ENCODE data around the gene PTPA.

PTPA gene

GRCh38 chr9:129093602-129094386 lies 17.4 kb upstream of the PTPA start:
- Histone ChIP-seq H3K4me1 (ENCODE audit: control insufficient read depth in 1 of 2, insufficient read depth in 2 of 2, low read length in 2 of 2) (no peaks in the 10 kb centered on the region), H3K9me3 (ENCODE audit: control insufficient read depth in 1 of 2, low read length in 2 of 2) (no peaks in the 10 kb centered on the region), H3K36me3 (ENCODE audit: control insufficient read depth in 1 of 2, insufficient read depth in 2 of 2, low read length in 2 of 2) (peaks cover 12 to 54% of the 10 kb centered on the region in 2 donors), H3K27me3 (ENCODE audit: low read depth, low read length) (no peaks in the 10 kb centered on the region), H3K27ac (ENCODE audit: low read length) (no peak overlapping the region), H3K4me3 (ENCODE audit: low read depth in 1 of 2, low read length in 2 of 2) (no peak overlapping the region)

- H3K36me3 ChIP-seq (ENCODE audit: control insufficient read depth in 1 of 2, insufficient read depth in 2 of 2, low read length in 2 of 2): peaks cover 9 to 46% of the 10 kb centered on the region in 2 donors
These were observed 16.6 kb upstream of the PTPA start for GRCh38 chr9:129094387-129095169.

GRCh38 chr9:129095170-129095667 lies 16.0 kb upstream of the PTPA start:
- Histone ChIP-seq H3K27ac (ENCODE audit: low read length) (no peak overlapping the region), H3K27me3 (ENCODE audit: low read depth, low read length) (no peaks in the 10 kb centered on the region), H3K4me1 (ENCODE audit: control insufficient read depth in 1 of 2, insufficient read depth in 2 of 2, low read length in 2 of 2) (no peaks in the 10 kb centered on the region), H3K36me3 (ENCODE audit: control insufficient read depth in 1 of 2, insufficient read depth in 2 of 2, low read length in 2 of 2) (peaks cover 4 to 40% of the 10 kb centered on the region in 2 donors), H3K9me3 (ENCODE audit: control insufficient read depth in 1 of 2, low read length in 2 of 2) (no peaks in the 10 kb centered on the region), H3K4me3 (ENCODE audit: low read depth in 1 of 2, low read length in 2 of 2) (no peak overlapping the region)

More at GRCh38 chr9:129094387-129095169, 16.6 kb upstream of the PTPA start:
- H3K27me3 ChIP-seq (ENCODE audit: low read depth, low read length): no peaks in the 10 kb centered on the region
- no peaks in the 10 kb centered on the region for H3K9me3 ChIP-seq (ENCODE audit: control insufficient read depth in 1 of 2, low read length in 2 of 2)
- no peak overlapping the region for H3K27ac ChIP-seq (ENCODE audit: low read length)
- H3K4me1 ChIP-seq (ENCODE audit: control insufficient read depth in 1 of 2, insufficient read depth in 2 of 2, low read length in 2 of 2): no peaks in the 10 kb centered on the region
- no peak overlapping the region for H3K4me3 ChIP-seq (ENCODE audit: low read depth in 1 of 2, low read length in 2 of 2)

DNA sequence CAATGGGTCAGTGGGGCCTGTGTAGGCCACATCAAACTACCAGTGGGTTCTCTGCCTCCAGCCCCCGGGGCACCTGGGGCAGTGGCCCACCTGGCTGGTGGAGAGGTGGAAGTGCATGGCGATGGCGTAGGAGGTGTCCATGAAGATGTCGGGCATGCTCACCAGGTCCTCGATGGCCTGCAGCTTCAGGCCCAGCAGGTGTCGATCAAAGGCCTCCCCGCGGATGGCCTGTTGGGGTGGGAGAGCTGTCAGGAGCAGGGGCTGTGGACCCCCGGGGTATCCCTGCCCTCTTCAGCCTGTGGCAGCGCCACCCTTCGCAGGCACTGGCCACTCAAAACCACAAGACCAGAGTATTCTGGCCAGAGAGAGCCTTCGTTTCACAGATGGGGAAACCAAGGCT lies 15.3 kb upstream of the PTPA start:
- no peak overlapping the region for H3K27ac ChIP-seq (ENCODE audit: low read length)
- peaks cover 4 to 36% of the 10 kb centered on the region in 2 donors for H3K36me3 ChIP-seq (ENCODE audit: control insufficient read depth in 1 of 2, insufficient read depth in 2 of 2, low read length in 2 of 2)
- H3K27me3 ChIP-seq (ENCODE audit: low read depth, low read length): no peaks in the 10 kb centered on the region
- no peaks in the 10 kb centered on the region for H3K9me3 ChIP-seq (ENCODE audit: control insufficient read depth in 1 of 2, low read length in 2 of 2)
- no peaks in the 10 kb centered on the region for H3K4me1 ChIP-seq (ENCODE audit: control insufficient read depth in 1 of 2, insufficient read depth in 2 of 2, low read length in 2 of 2)
- H3K4me3 ChIP-seq (ENCODE audit: low read depth in 1 of 2, low read length in 2 of 2): no peak overlapping the region

DNA sequence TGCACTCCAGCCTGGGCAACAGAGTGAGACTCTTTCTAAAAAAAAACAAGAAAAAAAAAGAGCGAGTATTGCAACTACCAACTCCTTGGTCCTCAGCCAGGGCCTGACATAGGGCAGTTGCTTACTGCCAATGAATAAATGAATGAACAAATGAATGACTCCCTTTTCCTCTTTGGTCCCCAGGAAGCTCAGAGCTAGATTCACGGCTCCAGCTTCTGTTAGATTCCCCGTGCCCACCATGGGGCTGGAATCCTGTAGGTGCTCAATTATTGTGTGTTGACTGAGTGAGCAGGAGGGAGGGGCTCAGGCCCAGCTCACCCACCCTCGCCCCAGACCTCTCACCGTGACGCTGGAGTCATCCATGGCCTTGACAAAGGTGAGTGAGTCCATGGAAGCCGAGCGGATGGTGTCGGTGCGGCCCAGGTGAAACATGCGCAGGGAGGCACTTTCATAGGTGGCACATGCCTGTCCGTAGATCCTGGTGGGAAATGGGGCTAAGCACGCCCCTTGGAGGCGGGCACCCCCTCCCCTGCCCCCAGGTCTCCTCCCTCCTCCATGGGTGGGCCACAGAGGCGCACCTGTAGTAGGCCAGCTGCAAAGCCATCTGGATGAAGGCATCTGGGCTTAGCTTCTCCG lies 13.4 kb upstream of the PTPA start:
- H3K4me3 ChIP-seq (ENCODE audit: low read depth in 1 of 2, low read length in 2 of 2): no peak overlapping the region
- H3K27me3 ChIP-seq (ENCODE audit: low read depth, low read length): no peaks in the 10 kb centered on the region
- no peaks in the 10 kb centered on the region for H3K9me3 ChIP-seq (ENCODE audit: control insufficient read depth in 1 of 2, low read length in 2 of 2)
- peaks cover 4 to 46% of the 10 kb centered on the region in 2 donors for H3K36me3 ChIP-seq (ENCODE audit: control insufficient read depth in 1 of 2, insufficient read depth in 2 of 2, low read length in 2 of 2)
- no peaks in the 10 kb centered on the region for H3K4me1 ChIP-seq (ENCODE audit: control insufficient read depth in 1 of 2, insufficient read depth in 2 of 2, low read length in 2 of 2)
- H3K27ac ChIP-seq (ENCODE audit: low read length): no peak overlapping the region

DNA sequence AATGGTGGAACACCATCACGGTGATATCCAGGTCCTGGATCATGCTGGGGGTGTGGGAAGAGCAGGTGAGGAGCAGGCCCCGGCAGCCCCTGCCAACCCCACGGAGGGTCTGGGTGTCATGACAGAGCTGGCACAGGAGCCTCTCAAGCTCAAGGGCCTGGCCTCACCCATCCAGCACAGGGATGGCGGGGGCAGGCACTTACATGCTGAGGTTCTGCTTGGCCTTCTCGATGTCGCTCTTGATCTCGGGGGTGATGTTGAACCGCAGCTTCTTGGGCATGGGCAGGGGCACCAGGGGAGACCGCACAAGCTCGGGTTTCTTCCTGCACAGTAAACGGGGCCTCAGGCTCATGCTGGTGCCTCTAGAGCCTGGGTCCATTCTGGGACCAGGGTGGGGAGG lies 12.9 kb upstream of the PTPA start:
- Histone ChIP-seq H3K4me3 (ENCODE audit: low read depth in 1 of 2, low read length in 2 of 2) (no peak overlapping the region), H3K27ac (ENCODE audit: low read length) (no peak overlapping the region), H3K4me1 (ENCODE audit: control insufficient read depth in 1 of 2, insufficient read depth in 2 of 2, low read length in 2 of 2) (no peaks in the 10 kb centered on the region), H3K36me3 (ENCODE audit: control insufficient read depth in 1 of 2, insufficient read depth in 2 of 2, low read length in 2 of 2) (peaks cover 4 to 46% of the 10 kb centered on the region in 2 donors), H3K27me3 (ENCODE audit: low read depth, low read length) (no peaks in the 10 kb centered on the region), H3K9me3 (ENCODE audit: control insufficient read depth in 1 of 2, low read length in 2 of 2) (no peaks in the 10 kb centered on the region)

- Histone ChIP-seq H3K36me3 (ENCODE audit: control insufficient read depth in 1 of 2, insufficient read depth in 2 of 2, low read length in 2 of 2) (peaks cover 4 to 36% of the 10 kb centered on the region in 2 donors), H3K27ac (ENCODE audit: low read length) (no peak overlapping the region), H3K4me3 (ENCODE audit: low read depth in 1 of 2, low read length in 2 of 2) (no peak overlapping the region), H3K9me3 (ENCODE audit: control insufficient read depth in 1 of 2, low read length in 2 of 2) (no peaks in the 10 kb centered on the region), H3K27me3 (ENCODE audit: low read depth, low read length) (no peaks in the 10 kb centered on the region), H3K4me1 (ENCODE audit: control insufficient read depth in 1 of 2, insufficient read depth in 2 of 2, low read length in 2 of 2) (no peaks in the 10 kb centered on the region)
These were observed 10.6 kb upstream of the PTPA start for GRCh38 chr9:129100383-129101169.

DNA sequence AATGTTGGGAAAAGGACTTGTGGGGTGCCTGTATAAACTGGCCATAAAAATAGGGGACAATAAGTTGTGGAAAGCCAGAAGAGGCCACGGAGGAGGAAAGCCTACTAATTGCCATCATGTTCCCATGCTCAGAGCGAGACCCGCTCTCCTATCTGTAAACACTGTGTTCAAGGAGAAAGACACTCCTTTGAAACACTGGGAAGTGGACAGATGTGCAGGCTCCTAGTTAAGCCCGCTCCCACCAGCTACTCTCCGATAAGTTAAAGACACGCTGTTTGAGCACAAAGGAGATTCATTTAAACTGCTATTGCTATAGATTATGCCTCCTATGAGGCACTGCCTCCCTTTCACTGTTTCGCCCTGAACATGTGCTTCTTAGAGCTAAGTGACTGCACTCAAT lies 9.9 kb upstream of the PTPA start:
- H3K27me3 ChIP-seq (ENCODE audit: low read depth, low read length): no peaks in the 10 kb centered on the region
- H3K9me3 ChIP-seq (ENCODE audit: control insufficient read depth in 1 of 2, low read length in 2 of 2): no peaks in the 10 kb centered on the region
- no peak overlapping the region for H3K27ac ChIP-seq (ENCODE audit: low read length)
- H3K36me3 ChIP-seq (ENCODE audit: control insufficient read depth in 1 of 2, insufficient read depth in 2 of 2, low read length in 2 of 2): peaks cover 4 to 28% of the 10 kb centered on the region in 2 donors
- H3K4me1 ChIP-seq (ENCODE audit: control insufficient read depth in 1 of 2, insufficient read depth in 2 of 2, low read length in 2 of 2): no peaks in the 10 kb centered on the region
- no peak overlapping the region for H3K4me3 ChIP-seq (ENCODE audit: low read depth in 1 of 2, low read length in 2 of 2)

GRCh38 chr9:129102095-129102525 lies 9.1 kb upstream of the PTPA start:
- Histone ChIP-seq H3K36me3 (ENCODE audit: control insufficient read depth in 1 of 2, insufficient read depth in 2 of 2, low read length in 2 of 2) (peaks cover 4 to 28% of the 10 kb centered on the region in 2 donors), H3K4me1 (ENCODE audit: control insufficient read depth in 1 of 2, insufficient read depth in 2 of 2, low read length in 2 of 2) (no peaks in the 10 kb centered on the region), H3K27ac (ENCODE audit: low read length) (no peak overlapping the region), H3K4me3 (ENCODE audit: low read depth in 1 of 2, low read length in 2 of 2) (no peak overlapping the region), H3K9me3 (ENCODE audit: control insufficient read depth in 1 of 2, low read length in 2 of 2) (no peaks in the 10 kb centered on the region), H3K27me3 (ENCODE audit: low read depth, low read length) (no peaks in the 10 kb centered on the region)

GRCh38 chr9:129102791-129103594 lies 8.2 kb upstream of the PTPA start:
- no peak overlapping the region for H3K27ac ChIP-seq (ENCODE audit: low read length)
- H3K9me3 ChIP-seq (ENCODE audit: control insufficient read depth in 1 of 2, low read length in 2 of 2): no peaks in the 10 kb centered on the region
- peaks cover 0 to 30% of the 10 kb centered on the region in 2 donors for H3K36me3 ChIP-seq (ENCODE audit: control insufficient read depth in 1 of 2, insufficient read depth in 2 of 2, low read length in 2 of 2)
- H3K4me3 ChIP-seq (ENCODE audit: low read depth in 1 of 2, low read length in 2 of 2): no peak overlapping the region
- no peaks in the 10 kb centered on the region for H3K27me3 ChIP-seq (ENCODE audit: low read depth, low read length)
- H3K4me1 ChIP-seq (ENCODE audit: control insufficient read depth in 1 of 2, insufficient read depth in 2 of 2, low read length in 2 of 2): no peaks in the 10 kb centered on the region
